DND-41 (cell line): ENCODE results near the gene MIDN.

ENCODE experiments used
- CTCF ChIP-seq: IDR thresholded peaks from 2 replicates; pipeline ENCODE4 v1.5.1; 2012; ENCODE audit warnings: borderline replicate concordance, low read length, moderate library complexity, mild to moderate bottlenecking; ENCODE audit not compliant: poor library complexity, severe bottlenecking; ENCODE audit errors: extremely low read depth
- EZH2 ChIP-seq: IDR thresholded peaks from 3 replicates; pipeline ENCODE4 v1.6.1; 2012; ENCODE audit warnings: borderline replicate concordance, low read depth, mild to moderate bottlenecking, moderate library complexity, low read length, inconsistent platforms; ENCODE audit not compliant: severe bottlenecking

- no peak for TF ChIP-seq CTCF
- no peak for TF ChIP-seq EZH2
Observed at GRCh38 chr19:1220477-1220930, 27.9 kb upstream of the MIDN start.
